Measurements from ENCODE around the gene KLF15.

DNA sequence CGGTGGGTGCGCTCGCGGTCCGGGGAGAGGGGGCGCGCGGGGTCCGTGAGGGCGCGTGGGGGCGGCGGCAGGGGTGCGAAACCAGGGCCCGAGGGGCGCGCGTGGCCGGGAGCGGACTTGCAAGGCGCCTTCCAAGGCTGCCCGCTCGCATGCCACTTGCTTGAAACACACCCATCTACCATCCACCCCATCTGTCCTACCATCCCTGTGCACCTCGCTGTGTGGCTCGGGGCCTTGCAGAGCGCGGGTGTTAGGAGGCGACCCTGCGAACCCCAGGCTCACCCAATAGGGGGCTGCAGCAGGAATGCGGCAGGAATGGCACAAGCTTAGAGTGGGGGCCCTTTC lies 37.7 kb upstream of the KLF15 start:
- TF ChIP-seq, protein P1, sequence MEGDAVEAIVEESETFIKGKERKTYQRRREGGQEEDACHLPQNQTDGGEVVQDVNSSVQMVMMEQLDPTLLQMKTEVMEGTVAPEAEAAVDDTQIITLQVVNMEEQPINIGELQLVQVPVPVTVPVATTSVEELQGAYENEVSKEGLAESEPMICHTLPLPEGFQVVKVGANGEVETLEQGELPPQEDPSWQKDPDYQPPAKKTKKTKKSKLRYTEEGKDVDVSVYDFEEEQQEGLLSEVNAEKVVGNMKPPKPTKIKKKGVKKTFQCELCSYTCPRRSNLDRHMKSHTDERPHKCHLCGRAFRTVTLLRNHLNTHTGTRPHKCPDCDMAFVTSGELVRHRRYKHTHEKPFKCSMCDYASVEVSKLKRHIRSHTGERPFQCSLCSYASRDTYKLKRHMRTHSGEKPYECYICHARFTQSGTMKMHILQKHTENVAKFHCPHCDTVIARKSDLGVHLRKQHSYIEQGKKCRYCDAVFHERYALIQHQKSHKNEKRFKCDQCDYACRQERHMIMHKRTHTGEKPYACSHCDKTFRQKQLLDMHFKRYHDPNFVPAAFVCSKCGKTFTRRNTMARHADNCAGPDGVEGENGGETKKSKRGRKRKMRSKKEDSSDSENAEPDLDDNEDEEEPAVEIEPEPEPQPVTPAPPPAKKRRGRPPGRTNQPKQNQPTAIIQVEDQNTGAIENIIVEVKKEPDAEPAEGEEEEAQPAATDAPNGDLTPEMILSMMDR (IDR thresholded peaks at IDR 0.05) = no peak
- no peak for TF ChIP-seq POLR2A (IDR thresholded peaks at IDR 0.05)

Measured in lower leg skin (tissue), 3 donors.